CD4-positive, alpha-beta T cell treated with Interleukin-17A for 4 hours (primary cell): ENCODE measurements around the gene IL1F10.
A peak's percentile ranks its signal among the peaks of the same experiment; 100 is the strongest.

Experiments used
- DNase-seq: peaks from one replicate; pipeline ENCODE4 v3.0.0-alpha.2; 2020; ENCODE audit warnings: mixed read lengths

IL1F10 gene

DNA sequence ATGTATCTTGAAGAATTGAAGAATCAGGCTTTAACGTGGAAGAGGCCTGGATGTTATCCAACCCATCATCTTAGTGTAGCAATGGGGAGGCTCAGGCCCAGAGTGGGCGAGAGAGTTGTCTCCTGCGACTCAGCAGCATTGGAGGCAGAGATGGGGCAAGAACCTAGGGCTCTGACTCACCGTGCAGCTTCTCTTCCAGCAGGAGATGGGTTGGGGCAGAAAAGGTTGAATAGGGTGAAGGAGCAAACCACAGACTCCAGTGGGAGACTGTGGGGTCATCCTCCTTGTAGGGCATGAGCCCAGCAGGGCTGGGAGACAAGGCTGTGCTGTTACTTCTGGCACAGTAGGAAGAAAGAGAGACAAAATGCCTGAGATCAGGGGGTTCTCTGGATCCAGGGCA lies 7.4 kb upstream of the IL1F10 start:
- no peak for DNase-seq

DNA sequence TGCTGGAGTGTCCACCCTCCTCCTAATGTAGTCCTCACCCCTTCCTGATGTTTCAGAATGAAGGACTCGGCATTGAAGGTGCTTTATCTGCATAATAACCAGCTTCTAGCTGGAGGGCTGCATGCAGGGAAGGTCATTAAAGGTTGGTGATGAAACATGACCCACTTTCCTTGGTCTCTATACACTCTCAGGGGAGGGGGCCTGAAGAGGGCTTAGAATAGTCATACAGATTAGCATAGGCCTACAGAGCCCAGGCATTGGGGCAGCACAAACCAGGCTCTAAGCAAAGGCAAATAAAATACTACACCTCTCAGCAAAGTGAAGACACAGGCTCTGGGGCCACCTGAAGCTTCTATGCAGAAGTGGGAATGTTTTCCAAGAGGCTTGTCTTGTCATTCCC lies 7.0 kb upstream of the IL1F10 start:
- DNase-seq: no peak

DNA sequence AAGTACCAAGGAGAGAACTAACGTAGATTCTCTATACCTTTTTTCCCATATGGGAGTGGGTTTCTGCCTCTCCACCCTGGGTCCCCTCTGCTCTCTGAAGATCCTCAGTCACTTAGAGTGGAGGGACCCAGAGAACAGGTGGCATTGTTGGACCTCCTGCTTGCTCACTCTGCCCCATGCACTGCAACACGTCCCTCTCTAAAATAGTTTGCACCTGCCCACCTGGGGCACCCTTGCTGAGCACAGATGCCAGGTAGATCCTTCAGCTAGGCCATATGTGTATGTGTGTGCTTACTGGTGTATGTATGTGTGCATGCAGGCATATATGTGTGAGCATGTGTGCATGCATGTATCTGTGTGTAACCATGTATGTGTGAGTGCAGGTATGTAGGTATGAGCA lies 6.5 kb upstream of the IL1F10 start:
- DNase-seq: no peak

DNA sequence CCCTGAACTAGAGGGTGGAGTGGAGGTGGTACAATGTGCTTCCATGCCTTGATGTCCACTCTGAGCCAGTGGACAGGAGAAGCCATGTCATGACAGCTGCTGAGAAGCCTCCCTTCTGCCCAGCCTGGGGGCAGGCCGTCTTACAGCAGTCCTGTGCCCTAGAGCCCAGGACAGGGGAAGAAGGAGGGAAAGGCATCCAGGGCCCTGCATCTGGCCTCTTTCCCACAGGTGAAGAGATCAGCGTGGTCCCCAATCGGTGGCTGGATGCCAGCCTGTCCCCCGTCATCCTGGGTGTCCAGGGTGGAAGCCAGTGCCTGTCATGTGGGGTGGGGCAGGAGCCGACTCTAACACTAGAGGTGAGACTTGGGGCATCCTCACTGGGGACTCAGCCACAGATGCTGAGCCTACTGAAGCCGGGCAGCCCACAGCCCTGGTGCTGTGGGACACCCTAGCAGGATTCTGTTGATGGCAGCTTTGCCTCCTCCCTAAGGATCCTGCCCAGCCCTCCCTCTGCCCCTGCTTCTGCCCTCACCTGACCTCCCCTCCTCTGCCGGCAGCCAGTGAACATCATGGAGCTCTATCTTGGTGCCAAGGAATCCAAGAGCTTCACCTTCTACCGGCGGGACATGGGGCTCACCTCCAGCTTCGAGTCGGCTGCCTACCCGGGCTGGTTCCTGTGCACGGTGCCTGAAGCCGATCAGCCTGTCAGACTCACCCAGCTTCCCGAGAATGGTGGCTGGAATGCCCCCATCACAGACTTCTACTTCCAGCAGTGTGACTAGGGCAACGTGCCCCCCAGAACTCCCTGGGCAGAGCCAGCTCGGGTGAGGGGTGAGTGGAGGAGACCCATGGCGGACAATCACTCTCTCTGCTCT lies 5.6 kb upstream of the IL1F10 start:
- DNase-seq: no peak

DNA sequence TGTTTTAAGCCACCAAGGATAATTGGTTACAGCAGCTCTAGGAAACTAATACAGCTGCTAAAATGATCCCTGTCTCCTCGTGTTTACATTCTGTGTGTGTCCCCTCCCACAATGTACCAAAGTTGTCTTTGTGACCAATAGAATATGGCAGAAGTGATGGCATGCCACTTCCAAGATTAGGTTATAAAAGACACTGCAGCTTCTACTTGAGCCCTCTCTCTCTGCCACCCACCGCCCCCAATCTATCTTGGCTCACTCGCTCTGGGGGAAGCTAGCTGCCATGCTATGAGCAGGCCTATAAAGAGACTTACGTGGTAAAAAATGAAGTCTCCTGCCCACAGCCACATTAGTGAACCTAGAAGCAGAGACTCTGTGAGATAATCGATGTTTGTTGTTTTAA lies 3.5 kb upstream of the IL1F10 start:
- no peak for DNase-seq

DNA sequence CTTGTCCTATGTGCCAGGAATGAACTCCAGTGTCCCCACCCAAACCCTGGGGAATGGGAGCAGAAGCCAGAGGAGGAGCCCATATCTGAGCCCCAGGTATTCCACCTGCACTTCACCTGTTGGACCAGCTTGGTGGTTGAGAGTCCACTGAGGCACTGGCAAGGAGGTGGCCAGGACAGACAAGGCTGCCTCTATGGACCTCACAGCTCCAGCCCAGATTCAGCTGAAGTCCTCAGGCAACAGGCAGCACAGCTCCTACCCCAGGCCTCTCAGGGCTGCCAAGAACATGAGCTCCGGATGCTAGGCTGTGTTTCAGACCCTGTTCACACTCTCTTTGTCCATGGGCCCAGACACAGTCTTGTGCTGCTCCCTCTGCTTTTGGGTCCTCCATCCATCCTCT lies 2.9 kb upstream of the IL1F10 start:
- DNase-seq: no peak

DNA sequence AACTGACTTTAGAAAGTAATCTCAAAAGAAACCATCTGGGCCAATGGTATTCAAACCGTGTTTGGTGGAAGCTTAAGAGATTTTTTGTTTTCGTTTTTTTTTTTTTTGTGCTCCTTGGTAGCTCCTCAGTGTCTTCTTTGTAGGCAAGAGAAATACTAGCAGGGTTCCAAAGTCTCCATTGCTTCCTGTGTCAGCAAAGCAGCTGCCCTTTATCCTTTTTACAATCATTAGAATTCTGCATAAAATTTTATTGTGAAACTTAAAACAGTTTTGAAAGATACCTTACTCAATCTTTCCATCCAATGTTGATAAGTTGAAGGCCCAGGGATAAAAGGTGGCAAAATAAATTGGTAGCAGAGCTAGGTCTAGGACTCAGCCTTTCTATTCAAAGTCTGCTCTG lies 479 bp downstream of the IL1F10 start:
- no peak for DNase-seq

DNA sequence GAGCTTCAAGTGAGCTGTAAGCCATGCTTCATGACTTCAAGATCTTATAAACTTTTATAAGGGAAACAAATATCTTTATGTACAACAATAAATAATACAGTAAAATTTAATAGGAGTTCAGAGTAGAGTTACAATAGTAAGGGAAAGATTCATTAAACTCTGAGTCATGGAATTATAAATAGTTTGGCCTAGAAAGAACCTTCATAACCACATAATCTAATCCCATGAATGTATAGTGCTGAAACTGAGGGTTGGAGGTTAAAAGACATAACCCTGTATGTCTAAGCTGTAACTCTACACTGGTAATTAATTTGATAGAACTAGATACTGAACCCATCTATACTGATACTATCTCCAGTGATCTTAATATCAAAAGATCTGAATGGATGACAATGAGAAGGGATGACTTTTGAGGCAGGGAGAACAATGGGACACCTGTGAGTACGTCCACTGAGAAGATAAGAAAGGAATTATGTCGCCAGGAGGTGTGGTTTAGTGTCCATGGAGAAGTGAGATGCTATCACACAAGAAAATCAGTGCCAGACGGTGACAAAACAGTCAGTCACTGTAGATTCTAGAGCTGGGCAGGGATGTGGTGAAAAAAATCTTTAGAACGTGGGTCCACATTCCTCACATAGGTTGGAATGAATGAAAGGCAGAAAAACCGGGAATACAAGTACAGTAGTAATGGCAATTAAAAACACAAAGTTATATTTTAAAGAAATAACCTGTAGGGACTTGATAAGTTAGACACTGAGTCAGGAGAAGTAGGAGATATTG lies 1.1 kb downstream of the IL1F10 start:
- DNase-seq: no peak

DNA sequence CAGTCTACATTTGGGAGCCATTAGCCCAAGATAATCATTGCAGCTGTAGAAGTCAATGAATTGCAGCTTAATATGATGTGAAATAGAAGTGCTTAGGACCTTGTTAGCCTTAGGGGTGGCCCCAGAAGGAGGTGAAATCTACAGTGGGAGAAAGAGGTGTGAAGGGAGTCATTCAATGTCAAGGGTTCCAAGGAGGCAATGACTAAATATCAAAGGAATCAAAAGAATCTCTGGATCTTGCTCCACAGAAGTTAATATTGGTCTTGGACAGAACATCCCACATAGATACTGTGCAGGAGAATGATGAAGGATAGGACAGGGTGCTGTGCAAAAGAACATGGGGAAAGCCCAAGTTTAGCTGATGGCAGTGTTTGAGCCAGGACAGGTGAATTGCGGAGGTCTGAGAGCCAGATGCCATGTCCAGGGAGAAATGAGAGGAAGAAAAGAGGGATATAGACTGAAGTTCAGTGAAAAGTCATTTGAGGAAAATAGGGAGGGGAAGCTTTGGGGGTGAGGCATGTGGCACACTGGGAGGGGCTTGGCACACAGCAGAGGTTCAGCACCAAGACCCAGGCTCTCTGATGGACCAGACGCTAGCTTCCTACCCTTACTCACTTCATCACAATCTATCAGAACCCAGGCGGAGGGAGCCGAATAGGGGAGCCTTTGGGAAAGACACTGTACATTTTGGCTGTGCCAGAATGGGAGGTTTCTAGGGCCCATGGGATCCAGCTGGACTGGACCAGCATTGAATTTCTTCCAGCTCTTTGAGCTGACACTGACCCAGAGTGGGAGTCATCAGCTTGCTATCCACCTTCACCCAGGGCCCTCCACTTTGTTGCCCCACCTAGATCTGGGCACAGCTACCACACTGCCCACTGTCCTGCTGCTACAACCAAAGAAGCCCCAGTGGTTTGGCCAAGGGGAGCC lies 2.2 kb downstream of the IL1F10 start:
- no peak for DNase-seq

DNA sequence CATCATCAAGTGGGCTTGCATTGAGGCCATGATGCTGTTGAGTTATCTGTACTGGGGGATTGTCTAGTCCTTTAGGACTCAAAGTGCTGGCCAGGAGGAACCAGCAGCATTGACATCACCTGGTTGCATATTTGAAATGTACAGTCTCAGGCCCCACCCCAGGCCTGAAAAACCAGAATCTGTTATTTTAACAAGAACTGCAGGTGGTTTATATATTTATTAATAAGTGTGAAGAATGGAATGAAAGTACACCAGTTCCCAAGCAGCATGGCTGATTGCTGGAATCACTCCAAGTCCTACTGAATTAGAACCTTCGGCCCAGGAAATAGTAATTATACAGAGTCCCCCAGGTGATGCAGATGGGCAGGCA lies 2.8 kb downstream of the IL1F10 start:
- DNase-seq: no peak

DNA sequence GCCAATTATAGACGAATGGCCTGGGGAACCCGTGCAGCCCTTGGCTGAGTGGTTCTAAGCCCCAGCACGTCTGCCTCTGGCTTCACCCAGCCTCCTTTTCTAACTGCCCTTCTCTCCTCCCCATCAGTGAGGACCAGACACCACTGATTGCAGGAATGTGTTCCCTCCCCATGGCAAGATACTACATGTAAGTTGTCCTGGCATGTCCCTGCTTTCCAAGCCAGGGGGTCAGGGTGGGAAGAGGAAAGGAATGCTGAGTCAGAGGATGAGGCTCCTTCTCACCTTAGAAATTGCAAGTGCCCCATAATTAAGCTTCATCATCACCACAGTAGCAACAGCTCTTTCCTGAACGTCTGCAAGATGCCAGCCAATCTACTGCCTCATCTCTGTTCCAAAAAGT lies 4.8 kb downstream of the IL1F10 start:
- DNase-seq: no peak

DNA sequence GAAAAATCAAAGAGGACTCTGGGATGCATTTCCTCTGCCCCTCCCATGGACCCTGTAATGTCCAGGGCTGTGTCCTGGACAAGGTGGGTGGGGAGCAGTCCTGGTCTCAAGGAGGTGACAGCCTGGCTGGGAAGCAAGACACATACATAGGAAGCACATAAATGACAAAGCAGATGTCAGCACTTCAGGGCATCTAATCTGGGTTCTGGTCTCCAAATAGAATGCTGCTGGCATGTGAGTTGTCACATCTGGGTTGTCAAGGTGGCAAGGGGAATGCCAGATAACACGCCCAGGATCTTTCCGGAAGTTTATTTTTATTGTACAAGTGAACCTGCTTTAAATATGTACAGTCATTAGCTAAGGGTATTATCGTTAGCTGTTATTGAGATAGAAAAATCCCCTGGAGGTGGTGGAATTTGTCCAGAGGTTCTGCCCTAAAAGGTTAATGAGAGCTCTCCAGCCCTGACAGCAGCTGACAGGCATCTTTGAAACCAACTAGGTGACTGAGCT lies 5.6 kb downstream of the IL1F10 start:
- DNase-seq: no peak

DNA sequence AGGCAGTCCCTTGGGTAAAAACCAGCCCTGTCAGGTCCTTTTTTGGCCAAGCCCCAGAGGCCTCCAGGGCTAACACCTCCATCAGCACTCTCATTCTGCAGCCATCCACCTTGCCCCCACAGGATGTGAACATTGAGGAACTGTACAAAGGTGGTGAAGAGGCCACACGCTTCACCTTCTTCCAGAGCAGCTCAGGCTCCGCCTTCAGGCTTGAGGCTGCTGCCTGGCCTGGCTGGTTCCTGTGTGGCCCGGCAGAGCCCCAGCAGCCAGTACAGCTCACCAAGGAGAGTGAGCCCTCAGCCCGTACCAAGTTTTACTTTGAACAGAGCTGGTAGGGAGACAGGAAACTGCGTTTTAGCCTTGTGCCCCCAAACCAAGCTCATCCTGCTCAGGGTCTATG lies 7.3 kb downstream of the IL1F10 start:
- peak; percentile 14 for DNase-seq

DNA sequence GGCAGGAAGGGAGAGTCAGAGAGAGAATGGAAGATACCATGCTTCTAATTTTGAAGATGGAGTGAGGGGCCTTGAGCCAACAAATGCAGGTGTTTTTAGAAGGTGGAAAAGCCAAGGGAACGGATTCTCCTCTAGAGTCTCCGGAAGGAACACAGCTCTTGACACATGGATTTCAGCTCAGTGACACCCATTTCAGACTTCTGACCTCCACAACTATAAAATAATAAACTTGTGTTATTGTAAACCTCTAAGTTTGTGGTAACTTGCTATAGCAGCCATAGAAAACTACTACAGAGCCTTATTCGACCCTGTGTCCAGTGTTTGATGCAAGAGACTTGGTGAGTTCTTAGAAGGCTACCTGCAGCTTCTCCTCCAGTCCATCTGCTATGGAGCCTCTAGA lies 7.8 kb downstream of the IL1F10 start:
- no peak for DNase-seq

DNA sequence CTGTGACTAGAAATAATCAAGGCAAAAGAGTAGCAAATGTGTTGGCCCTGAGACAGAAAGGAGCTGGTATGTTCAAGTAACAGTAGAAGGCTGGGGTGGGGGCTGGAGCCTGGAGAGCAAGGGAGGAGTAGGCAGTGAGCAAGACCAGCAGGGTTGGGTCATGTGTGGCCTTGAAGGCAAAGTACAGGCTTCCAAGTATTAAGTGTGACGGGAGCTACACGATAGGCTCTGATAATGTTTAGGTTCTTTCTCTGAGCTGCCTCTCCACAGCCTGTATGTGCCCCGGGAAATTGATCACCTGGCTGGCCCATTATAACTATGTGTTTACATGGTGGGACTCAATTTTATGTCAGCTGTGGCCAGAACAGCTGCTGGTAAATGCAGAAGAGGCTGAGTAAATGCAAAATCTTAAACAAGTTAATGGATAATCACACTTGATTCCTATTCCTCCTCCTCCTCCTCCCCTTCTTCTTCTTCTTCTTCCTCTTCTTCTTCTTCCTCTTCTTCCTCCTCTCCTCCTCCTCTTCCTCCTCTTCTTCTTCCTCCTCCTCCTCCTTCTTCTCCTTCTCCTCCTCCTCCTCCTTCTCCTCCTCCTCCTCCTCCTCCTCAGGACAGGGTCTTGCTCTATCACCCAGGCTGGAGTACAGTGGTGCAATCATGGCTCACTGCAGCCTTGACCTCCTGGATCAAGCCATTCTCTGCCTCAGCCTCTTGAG lies 9.3 kb downstream of the IL1F10 start:
- no peak for DNase-seq

DNA sequence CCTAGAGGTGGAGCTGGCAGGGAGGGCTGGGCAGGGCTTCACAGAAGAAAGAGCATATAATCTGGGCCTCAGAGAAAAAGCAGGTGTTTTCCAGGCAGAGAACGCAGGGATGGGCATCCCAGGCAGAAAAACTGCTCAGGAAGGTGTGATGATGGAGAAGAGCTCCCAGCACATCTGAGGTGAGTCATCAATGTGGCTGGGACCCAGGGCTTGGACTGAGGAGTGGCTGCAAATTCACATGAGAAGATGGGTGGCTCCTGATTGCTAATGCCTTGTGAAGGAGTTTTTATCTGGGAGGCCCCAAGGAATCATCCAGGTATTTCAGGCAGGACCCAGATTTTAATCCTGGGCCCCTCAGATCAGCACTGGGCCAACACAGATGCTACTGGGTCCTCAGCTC lies 10.2 kb downstream of the IL1F10 start:
- no peak for DNase-seq

DNA sequence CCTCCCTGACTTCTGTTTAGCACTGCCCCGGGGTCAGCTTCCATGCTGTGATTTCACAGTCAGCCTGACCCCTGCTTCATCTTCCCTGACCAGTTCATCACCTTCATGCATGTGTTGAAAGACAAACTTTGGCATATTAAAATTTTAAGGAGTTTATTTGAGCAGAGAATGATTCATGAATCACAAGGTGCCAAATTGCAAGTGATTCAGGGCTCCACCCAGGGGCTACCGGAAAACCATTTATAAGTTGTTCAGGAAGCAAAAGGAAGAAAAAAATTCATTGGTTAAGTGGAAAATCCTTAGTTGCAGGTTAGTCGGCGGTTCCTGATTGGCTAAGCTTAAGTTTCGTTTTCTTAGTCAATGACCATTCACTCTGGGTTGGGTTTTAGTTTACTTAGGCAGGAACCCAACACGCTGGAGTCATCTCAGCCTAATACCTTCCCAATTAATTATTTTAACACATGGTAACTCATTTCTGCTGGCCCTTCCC lies 10.6 kb downstream of the IL1F10 start:
- DNase-seq: no peak

DNA sequence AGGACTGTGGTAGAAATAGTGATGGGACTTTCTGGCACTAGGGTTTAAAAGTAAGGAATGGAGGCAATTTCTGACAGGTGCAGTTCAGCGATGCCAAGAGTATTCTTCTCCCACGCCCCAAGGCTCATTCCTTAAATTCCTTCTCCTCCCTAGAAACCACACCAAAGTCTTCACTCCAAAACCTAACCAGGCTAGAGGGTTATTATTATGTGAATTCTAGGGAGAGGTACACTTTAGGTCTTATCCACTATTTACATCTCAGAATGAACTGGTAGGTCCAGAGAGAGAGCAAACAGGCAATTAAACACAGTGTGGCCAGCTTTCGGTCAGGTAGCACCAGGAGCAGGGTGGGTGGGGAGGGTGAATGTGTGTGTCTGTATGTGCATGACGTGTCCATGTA lies 11.4 kb downstream of the IL1F10 start:
- DNase-seq: no peak

DNA sequence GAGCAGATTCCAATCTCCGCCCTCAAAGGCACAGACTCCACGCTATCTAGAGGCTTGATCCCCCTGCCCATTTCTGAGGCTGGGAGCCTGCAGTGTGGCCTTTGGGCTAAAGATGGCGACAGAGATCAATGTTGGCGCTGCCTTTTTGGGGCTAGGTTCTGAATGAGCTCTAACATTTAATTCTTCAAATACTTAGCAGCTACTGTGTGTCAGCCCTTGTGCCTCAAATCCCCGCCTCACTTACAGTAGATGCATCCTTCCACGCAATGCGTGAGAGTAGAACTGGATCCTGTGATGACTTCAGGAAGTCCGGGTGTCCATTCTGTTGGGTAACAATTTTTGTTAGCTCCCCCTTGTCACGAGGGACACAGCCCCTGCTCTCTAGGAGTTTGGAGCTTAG lies 12.4 kb downstream of the IL1F10 start:
- peak; percentile 51 for DNase-seq

DNA sequence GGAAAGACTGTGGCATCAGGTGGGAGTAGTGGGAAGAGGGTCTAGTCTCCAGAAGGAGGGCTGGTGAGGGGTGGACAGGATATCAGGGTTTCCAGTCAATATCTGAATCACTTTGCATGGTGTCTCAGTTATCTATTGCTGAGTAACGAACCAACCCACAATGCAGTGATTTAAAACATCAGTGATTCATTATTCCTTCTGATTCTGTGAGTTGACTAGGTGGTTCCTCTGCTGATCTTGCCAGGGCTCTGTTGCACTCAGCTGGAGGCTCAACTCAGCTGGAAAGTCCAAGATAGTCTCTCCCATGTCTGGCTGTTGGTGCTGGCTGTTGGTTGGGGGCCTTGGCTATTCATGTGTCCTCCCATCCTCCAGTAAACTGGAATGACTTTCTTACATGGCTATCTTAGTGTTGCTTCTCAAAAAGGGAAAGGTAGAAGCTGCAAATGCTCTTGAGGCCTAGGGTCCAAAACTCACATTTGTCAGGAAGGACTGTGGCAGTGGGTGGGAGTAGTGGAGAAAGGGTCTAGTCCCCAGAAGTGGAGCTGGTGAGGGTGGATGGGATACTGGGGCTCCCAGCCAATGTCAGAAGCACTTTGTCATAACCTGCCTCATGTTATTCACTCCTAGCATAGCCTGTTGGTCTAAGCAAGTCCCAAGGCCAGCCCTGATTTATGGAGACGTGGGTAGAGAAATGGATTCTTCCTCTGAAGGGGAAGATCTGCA lies 13.9 kb downstream of the IL1F10 start:
- no peak for DNase-seq

DNA sequence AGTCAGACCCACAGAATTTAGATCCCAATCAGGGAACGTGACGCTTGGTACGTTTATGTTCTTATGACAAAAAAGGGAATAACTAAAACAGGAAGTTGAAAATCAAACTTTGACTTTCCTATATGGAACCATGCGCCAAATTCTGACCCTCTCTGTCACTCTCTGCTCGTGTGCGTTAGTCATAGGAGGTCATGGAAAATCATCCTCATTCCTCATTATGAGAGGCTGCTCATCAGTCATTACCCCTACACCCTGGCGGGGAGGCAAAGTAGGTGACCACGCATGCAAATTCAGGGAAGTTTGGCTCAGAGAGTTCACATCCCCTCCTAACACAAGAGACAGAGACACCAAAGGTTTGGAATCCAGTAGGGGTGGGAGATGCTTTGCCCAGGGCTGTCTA lies 15.5 kb downstream of the IL1F10 start:
- DNase-seq: no peak
